RWPE2 (cell line): Measurements from ENCODE around the gene MILR1.
"Not testable (repeated sequence)": the region's sequence is repeated elsewhere in the genome, so short reads cannot be mapped to it uniquely, and the experiment has no call there.

Source experiments
- ATAC-seq: fragments of 200-7000 bp; cut with Tn5 transposase; 3 replicates; pipeline ENCODE4 v1.9.1; 2021; ENCODE audit warnings: low read depth
- DNase-seq: peaks from one replicate; pipeline ENCODE4 v3.0.0-alpha.2; 2020; ENCODE audit warnings: low spot score
- H3K27ac ChIP-seq: fragments of 450-650 bp; 2 replicates; pipeline ENCODE4 v1.5.1; 2017; ENCODE audit warnings: mild to moderate bottlenecking; ENCODE audit not compliant: poor library complexity, severe bottlenecking
- H3K27me3 ChIP-seq: fragments of 250-450 bp; sonication (Bioruptor Pico); 2 replicates; pipeline ENCODE4 v1.5.1; 2021; ENCODE audit warnings: mild to moderate bottlenecking, moderate library complexity; ENCODE audit not compliant: insufficient read depth, poor library complexity, severe bottlenecking
- H3K36me3 ChIP-seq: fragments of 250-450 bp; sonication (Bioruptor Pico); 2 replicates; pipeline ENCODE4 v1.5.1; 2020; ENCODE audit warnings: low read depth, mild to moderate bottlenecking, moderate library complexity
- H3K4me1 ChIP-seq: fragments of 250-450 bp; sonication (Bioruptor Pico); 2 replicates; pipeline ENCODE4 v1.5.1; 2021; ENCODE audit warnings: mild to moderate bottlenecking, moderate library complexity; ENCODE audit not compliant: insufficient read depth, poor library complexity, severe bottlenecking
- H3K4me3 ChIP-seq: fragments of 250-450 bp; sonication (Bioruptor Pico); 2 replicates; pipeline ENCODE4 v1.5.1; 2021; ENCODE audit warnings: mild to moderate bottlenecking, moderate library complexity; ENCODE audit not compliant: severe bottlenecking
- H3K9me3 ChIP-seq: fragments of 250-450 bp; sonication (Bioruptor Pico); 2 replicates; pipeline ENCODE4 v1.5.1; 2021; ENCODE audit warnings: mild to moderate bottlenecking, moderate library complexity; ENCODE audit not compliant: severe bottlenecking
- CTCF ChIP-seq: fragments of 450-650 bp; IDR thresholded peaks from one replicate; pipeline ENCODE4 v1.5.1; 2017; ENCODE audit warnings: mild to moderate bottlenecking, moderate library complexity; ENCODE audit not compliant: poor library complexity, severe bottlenecking

MILR1 gene

GRCh38 chr17:64420143-64420670, 28.7 kb upstream of the MILR1 start:
- no peak overlapping the region for H3K4me3 ChIP-seq
- no peak overlapping the region for H3K27ac ChIP-seq
- DNase-seq: no peak
- H3K36me3 ChIP-seq: no peaks in the 10 kb centered on the region
- ATAC-seq: peak; percentile 85
- no peaks in the 10 kb centered on the region for H3K9me3 ChIP-seq
- H3K4me1 ChIP-seq: no peaks in the 10 kb centered on the region
- peak; percentile 83 for TF ChIP-seq CTCF
- H3K27me3 ChIP-seq: no peaks in the 10 kb centered on the region

- H3K27ac ChIP-seq, H3K9me3 ChIP-seq, DNase-seq, ATAC-seq, H3K4me1 ChIP-seq, H3K27me3 ChIP-seq, H3K4me3 ChIP-seq, H3K36me3 ChIP-seq: not testable (repeated sequence)
Measured at GRCh38 chr17:64422121-64422520, 26.8 kb upstream of the MILR1 start.

- H3K9me3 ChIP-seq: peaks cover 6% of the 10 kb centered on the region
- ATAC-seq (no peak; the same call in 2 of the 3 replicates), DNase-seq (no peak)
- H3K4me3 ChIP-seq: no peak overlapping the region
- H3K27ac ChIP-seq: no peak overlapping the region
- no peaks in the 10 kb centered on the region for H3K27me3 ChIP-seq
- H3K4me1 ChIP-seq: no peaks in the 10 kb centered on the region
- H3K36me3 ChIP-seq: no peaks in the 10 kb centered on the region
- TF ChIP-seq CTCF: no peak
Measured at GRCh38 chr17:64423881-64424280, 25.0 kb upstream of the MILR1 start.

GRCh38 chr17:64424324-64424849, 24.5 kb upstream of the MILR1 start:
- H3K4me1 ChIP-seq: no peaks in the 10 kb centered on the region
- no peak for DNase-seq
- H3K27ac ChIP-seq: no peak overlapping the region
- no peak for ATAC-seq
- TF ChIP-seq CTCF: no peak
- H3K27me3 ChIP-seq: no peaks in the 10 kb centered on the region
- no peaks in the 10 kb centered on the region for H3K36me3 ChIP-seq
- H3K4me3 ChIP-seq: no peak overlapping the region
- H3K9me3 ChIP-seq: peaks cover 6% of the 10 kb centered on the region

- no peaks in the 10 kb centered on the region for H3K36me3 ChIP-seq
- no peaks in the 10 kb centered on the region for H3K27me3 ChIP-seq
- no peak for TF ChIP-seq CTCF
- peaks cover 6% of the 10 kb centered on the region for H3K9me3 ChIP-seq
- DNase-seq (no peak), ATAC-seq (no peak)
- no peaks in the 10 kb centered on the region for H3K4me1 ChIP-seq
- no peak overlapping the region for H3K4me3 ChIP-seq
- no peak overlapping the region for H3K27ac ChIP-seq
Measured at GRCh38 chr17:64425191-64425590, 23.7 kb upstream of the MILR1 start.
